Measurements from ENCODE around the gene TTC3. TPM values are rescaled to one million over a fixed set of nuclear protein-coding genes. Genes with fewer than 3 reads are reported as not detected.

TTC3 gene
- total RNA-seq, 1 experiment from 2014 or later, result 71.5 TPM

DNA sequence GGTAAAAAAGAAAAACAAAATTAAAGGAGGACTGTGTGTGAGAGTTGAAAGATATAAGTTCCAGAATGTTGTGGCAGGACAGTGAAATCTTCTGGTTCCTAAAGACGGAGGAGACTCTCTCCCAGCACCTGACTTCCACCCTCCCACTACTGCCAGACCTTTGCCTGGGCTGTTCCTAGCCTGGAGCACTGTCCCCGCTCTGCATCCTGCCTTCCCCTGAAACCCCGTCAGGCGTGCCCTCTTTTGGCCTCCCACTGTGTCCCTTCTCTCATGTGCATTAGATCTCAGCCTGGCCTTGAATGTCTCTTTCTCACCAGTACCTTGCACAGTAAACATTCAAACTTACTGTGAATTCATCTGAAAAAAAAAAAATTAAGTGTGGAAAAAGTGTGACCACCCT is 120.0 kb downstream of the TTC3 start:
- Histone ChIP-seq H4K20me1 (ENCODE audit: insufficient read depth) (no peaks in the 10 kb centered on the region), H3K4me2 (ENCODE audit: low read length) (no peak overlapping the region), H3K36me3 (ENCODE audit: control insufficient read depth in 1 of 2, insufficient read depth in 2 of 2, low read length in 2 of 2) (peaks cover 16 to 28% of the 10 kb centered on the region in 2 experiments; a peak in 3 of 4 replicates), H3K4me1 (ENCODE audit: control insufficient read depth in 1 of 2, insufficient read depth in 2 of 2, low read length in 2 of 2) (peaks cover 11 to 34% of the 10 kb centered on the region in 2 experiments), H3K27ac (ENCODE audit: low read depth, low read length) (no peak overlapping the region), H3K79me2 (ENCODE audit: insufficient read depth, low read length) (no peaks in the 10 kb centered on the region), H2AFZ (ENCODE audit: low read depth, low read length, poor library complexity, severe bottlenecking) (no peak overlapping the region), H3K9me3 (ENCODE audit: control insufficient read depth in 1 of 2, insufficient read depth in 1 of 2, low read depth in 1 of 2, low read length in 2 of 2) (no peaks in the 10 kb centered on the region), H3K9ac (ENCODE audit: low read length) (no peak overlapping the region), H3K9me2 (ENCODE audit: insufficient read depth) (no peaks in the 10 kb centered on the region), H3K4me3 (replicated peaks in 1 of 2; ENCODE audit: low read depth in 1 of 2, low read length in 2 of 2) (no peak overlapping the region), H3K27me3 (ENCODE audit: insufficient read depth, low read length) (no peaks in the 10 kb centered on the region)
- BruUV-seq (replicated peaks), result no TSS peak
- POLR2A ChIA-PET, result no interaction called here
- TF ChIP-seq FOSL1 (IDR thresholded peaks at IDR 0.05; ENCODE audit: low read depth) (no peak), CEBPB (IDR thresholded peaks at IDR 0.05; ENCODE audit: low read depth) (no peak), SRF (IDR thresholded peaks at IDR 0.05; ENCODE audit: low read depth) (no peak), YY1 (IDR thresholded peaks at IDR 0.05; ENCODE audit: extremely low read depth, insufficient replicate concordance, low read depth, low read length) (no peak), EGR1 (IDR thresholded peaks at IDR 0.05; ENCODE audit: low read depth) (no peak), POLR2AphosphoS5 (IDR thresholded peaks at IDR 0.05; ENCODE audit: low read depth, low read length) (no peak), ZNF274 (IDR thresholded peaks at IDR 0.05; ENCODE audit: low read depth, low read length) (no peak), ZFX (IDR thresholded peaks at IDR 0.05) (no peak)
- CTCF ChIA-PET, result no interaction called here
- ATAC-seq, result no peak
- intact Hi-C loops (cut with micrococcal nuclease), result no loop called here
- no peak for DNase-seq (ENCODE audit: low read depth, low spot score)
- RAD21 ChIA-PET (ENCODE audit: low non-redundant PET in 1 of 2, low total read pairs in 2 of 2, uncharacterized antibody in 2 of 2, unreplicated experiment in 2 of 2), result interaction anchor here in 1 of 2 experiments (0.6 kb wide), 1 partner anchor 10 kb away, joined by 3 read pairs; no protein-coding TSS in a partner anchor

DNA sequence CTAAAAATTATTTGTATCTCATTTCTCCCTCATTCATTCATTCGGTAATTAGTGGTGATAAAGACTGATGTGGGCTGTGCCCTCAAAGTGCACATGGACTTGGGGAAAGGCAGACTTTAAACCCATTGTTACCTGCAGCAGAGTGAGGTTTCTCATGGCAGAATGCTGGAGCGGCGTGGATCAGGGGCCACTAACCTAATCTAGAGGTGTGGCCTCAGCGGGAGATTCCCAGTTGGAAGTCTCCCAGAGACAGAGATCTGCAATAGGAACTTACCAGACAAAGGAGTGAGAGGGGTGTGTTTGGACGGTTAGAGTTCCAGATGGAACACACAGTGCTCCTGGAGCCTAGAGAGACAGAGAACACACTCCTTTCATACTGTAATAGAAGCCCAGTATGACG is 120.6 kb downstream of the TTC3 start:
- Histone ChIP-seq H3K9ac (ENCODE audit: low read length) (no peak overlapping the region), H3K4me2 (ENCODE audit: low read length) (no peak overlapping the region), H3K9me2 (ENCODE audit: insufficient read depth) (no peaks in the 10 kb centered on the region), H3K4me1 (ENCODE audit: control insufficient read depth in 1 of 2, insufficient read depth in 2 of 2, low read length in 2 of 2) (peaks cover 14 to 41% of the 10 kb centered on the region in 2 experiments), H3K36me3 (ENCODE audit: control insufficient read depth in 1 of 2, insufficient read depth in 2 of 2, low read length in 2 of 2) (peaks cover 17 to 21% of the 10 kb centered on the region in 2 experiments; a peak in 3 of 4 replicates), H3K27ac (ENCODE audit: low read depth, low read length) (no peak overlapping the region), H3K27me3 (ENCODE audit: insufficient read depth, low read length) (no peaks in the 10 kb centered on the region), H3K79me2 (ENCODE audit: insufficient read depth, low read length) (no peaks in the 10 kb centered on the region), H4K20me1 (ENCODE audit: insufficient read depth) (no peaks in the 10 kb centered on the region), H2AFZ (ENCODE audit: low read depth, low read length, poor library complexity, severe bottlenecking) (no peak overlapping the region), H3K4me3 (replicated peaks in 1 of 2; ENCODE audit: low read depth in 1 of 2, low read length in 2 of 2) (no peak overlapping the region), H3K9me3 (ENCODE audit: control insufficient read depth in 1 of 2, insufficient read depth in 1 of 2, low read depth in 1 of 2, low read length in 2 of 2) (no peaks in the 10 kb centered on the region)
- no peak for DNase-seq (ENCODE audit: low read depth, low spot score)
- ChIA-PET CTCF (no interaction called here), POLR2A (no interaction called here), RAD21 (ENCODE audit: low non-redundant PET in 1 of 2, low total read pairs in 2 of 2, uncharacterized antibody in 2 of 2, unreplicated experiment in 2 of 2) (no interaction called here)
- TF ChIP-seq EZH2phosphoT487 (IDR thresholded peaks at IDR 0.05; ENCODE audit: borderline replicate concordance) (no peak), TCF7L2 (IDR thresholded peaks at IDR 0.05; ENCODE audit: borderline replicate concordance, extremely low read depth, insufficient read depth, insufficient read length) (no peak)
- no TSS peak for BruUV-seq (replicated peaks)
- no peak for ATAC-seq
- intact Hi-C loops (cut with micrococcal nuclease), result no loop called here

Measured in HCT116 (cell line).